HL-60/S4 (cell line): ENCODE measurements around the gene TIGIT.

Experiments used
- in situ Hi-C: fragments of 300-500 bp; cut with MboI; formaldehyde crosslinking; loops from 2 replicates; pipeline ENCODE4 v1.14.3; 2022; ENCODE audit warnings: low sequenced_read_pairs

Gene TIGIT

GRCh38 chr3:114310695-114311094 lies 16.9 kb downstream of the TIGIT start:
- in situ Hi-C loops = no loop called here

GRCh38 chr3:114313426-114313825 lies 19.6 kb downstream of the TIGIT start:
- in situ Hi-C loops = no loop called here

- in situ Hi-C loops = no loop called here
These were observed 20.5 kb downstream of the TIGIT start for GRCh38 chr3:114314282-114314681.

- in situ Hi-C loops = no loop called here
These were observed 24.5 kb downstream of the TIGIT start for GRCh38 chr3:114318295-114318694.

GRCh38 chr3:114319453-114319852 lies 25.6 kb downstream of the TIGIT start:
- in situ Hi-C loops = no loop called here

GRCh38 chr3:114320246-114320645 lies 26.4 kb downstream of the TIGIT start:
- in situ Hi-C loops = no loop called here

- in situ Hi-C loops = no loop called here
These were observed 29.9 kb downstream of the TIGIT start for GRCh38 chr3:114323546-114324254.

GRCh38 chr3:114327665-114328064 lies 33.8 kb downstream of the TIGIT start:
- in situ Hi-C loops = no loop called here

GRCh38 chr3:114328345-114328744 lies 34.5 kb downstream of the TIGIT start:
- in situ Hi-C loops = no loop called here

- in situ Hi-C loops = no loop called here
These were observed 36.0 kb downstream of the TIGIT start for GRCh38 chr3:114329823-114330222.

GRCh38 chr3:114331007-114331406 lies 37.2 kb downstream of the TIGIT start:
- in situ Hi-C loops = no loop called here

GRCh38 chr3:114331710-114332109 lies 37.9 kb downstream of the TIGIT start:
- in situ Hi-C loops = no loop called here

GRCh38 chr3:114332342-114333179 lies 38.7 kb downstream of the TIGIT start:
- in situ Hi-C loops = no loop called here

- in situ Hi-C loops = no loop called here
These were observed 39.5 kb downstream of the TIGIT start for GRCh38 chr3:114333180-114333922.

- in situ Hi-C loops = no loop called here
These were observed 40.1 kb downstream of the TIGIT start for GRCh38 chr3:114333923-114334240.

- in situ Hi-C loops = no loop called here
These were observed 42.4 kb downstream of the TIGIT start for GRCh38 chr3:114336122-114336697.

GRCh38 chr3:114336857-114337256 lies 43.0 kb downstream of the TIGIT start:
- in situ Hi-C loops = no loop called here

- in situ Hi-C loops = no loop called here
These were observed 45.0 kb downstream of the TIGIT start for GRCh38 chr3:114338651-114339357.

GRCh38 chr3:114344492-114344891 lies 50.7 kb downstream of the TIGIT start:
- in situ Hi-C loops = no loop called here

- in situ Hi-C loops = no loop called here
These were observed 56.4 kb downstream of the TIGIT start for GRCh38 chr3:114350271-114350670.

GRCh38 chr3:114350690-114351089 lies 56.9 kb downstream of the TIGIT start:
- in situ Hi-C loops = no loop called here
